Measurements from ENCODE around the gene CDK14.

DNA sequence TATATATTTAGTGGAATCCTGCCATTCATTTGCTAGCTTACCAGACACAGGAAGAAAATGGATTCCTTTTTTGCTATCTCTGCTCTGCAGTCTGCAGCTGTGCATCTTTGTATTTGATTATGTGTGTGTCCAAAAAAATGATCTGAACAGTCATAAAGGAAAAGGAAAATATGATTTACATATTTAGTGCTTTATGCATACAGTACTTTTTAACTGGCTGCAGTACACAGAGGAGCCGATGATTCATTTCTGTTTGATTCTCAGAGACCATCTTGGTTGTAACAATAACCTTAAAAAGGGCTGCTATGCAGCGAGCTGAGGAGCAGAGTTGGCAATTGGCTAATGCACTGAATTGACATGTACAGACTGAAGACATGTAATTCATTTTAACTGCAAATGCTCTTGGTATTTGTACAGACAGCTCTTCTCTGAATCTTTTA is 516.8 kb downstream of the CDK14 start:
- TF ChIP-seq SIN3A (IDR thresholded peaks at IDR 0.05; ENCODE audit: borderline replicate concordance, insufficient read depth, low read length) (no peak), FOXP2 (optimal IDR thresholded peaks at IDR 0.05; ENCODE audit: borderline replicate concordance, extremely low read depth, extremely low read length, insufficient read depth) (no peak), TAF1 (IDR thresholded peaks at IDR 0.05; ENCODE audit: borderline replicate concordance, insufficient read depth, low read length) (no peak), POLR2AphosphoS5 (IDR thresholded peaks at IDR 0.05; ENCODE audit: low read depth, low read length) (no peak)
- TF ChIP-seq, protein P1, sequence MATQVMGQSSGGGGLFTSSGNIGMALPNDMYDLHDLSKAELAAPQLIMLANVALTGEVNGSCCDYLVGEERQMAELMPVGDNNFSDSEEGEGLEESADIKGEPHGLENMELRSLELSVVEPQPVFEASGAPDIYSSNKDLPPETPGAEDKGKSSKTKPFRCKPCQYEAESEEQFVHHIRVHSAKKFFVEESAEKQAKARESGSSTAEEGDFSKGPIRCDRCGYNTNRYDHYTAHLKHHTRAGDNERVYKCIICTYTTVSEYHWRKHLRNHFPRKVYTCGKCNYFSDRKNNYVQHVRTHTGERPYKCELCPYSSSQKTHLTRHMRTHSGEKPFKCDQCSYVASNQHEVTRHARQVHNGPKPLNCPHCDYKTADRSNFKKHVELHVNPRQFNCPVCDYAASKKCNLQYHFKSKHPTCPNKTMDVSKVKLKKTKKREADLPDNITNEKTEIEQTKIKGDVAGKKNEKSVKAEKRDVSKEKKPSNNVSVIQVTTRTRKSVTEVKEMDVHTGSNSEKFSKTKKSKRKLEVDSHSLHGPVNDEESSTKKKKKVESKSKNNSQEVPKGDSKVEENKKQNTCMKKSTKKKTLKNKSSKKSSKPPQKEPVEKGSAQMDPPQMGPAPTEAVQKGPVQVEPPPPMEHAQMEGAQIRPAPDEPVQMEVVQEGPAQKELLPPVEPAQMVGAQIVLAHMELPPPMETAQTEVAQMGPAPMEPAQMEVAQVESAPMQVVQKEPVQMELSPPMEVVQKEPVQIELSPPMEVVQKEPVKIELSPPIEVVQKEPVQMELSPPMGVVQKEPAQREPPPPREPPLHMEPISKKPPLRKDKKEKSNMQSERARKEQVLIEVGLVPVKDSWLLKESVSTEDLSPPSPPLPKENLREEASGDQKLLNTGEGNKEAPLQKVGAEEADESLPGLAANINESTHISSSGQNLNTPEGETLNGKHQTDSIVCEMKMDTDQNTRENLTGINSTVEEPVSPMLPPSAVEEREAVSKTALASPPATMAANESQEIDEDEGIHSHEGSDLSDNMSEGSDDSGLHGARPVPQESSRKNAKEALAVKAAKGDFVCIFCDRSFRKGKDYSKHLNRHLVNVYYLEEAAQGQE (IDR thresholded peaks at IDR 0.05; ENCODE audit: insufficient read depth in 1 of 2, low read depth in 2 of 2, low read length in 2 of 2): no peak

All from PFSK-1 (cell line).